CD4-positive, alpha-beta T cell treated with Interleukin-4 for 4 hours (primary cell): Measurements from ENCODE around the gene ADI1.

Experiments
- DNase-seq: peaks from one replicate; pipeline ENCODE4 v3.0.0-alpha.2; 2020

The ADI1 gene, protein sequence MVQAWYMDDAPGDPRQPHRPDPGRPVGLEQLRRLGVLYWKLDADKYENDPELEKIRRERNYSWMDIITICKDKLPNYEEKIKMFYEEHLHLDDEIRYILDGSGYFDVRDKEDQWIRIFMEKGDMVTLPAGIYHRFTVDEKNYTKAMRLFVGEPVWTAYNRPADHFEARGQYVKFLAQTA

DNA sequence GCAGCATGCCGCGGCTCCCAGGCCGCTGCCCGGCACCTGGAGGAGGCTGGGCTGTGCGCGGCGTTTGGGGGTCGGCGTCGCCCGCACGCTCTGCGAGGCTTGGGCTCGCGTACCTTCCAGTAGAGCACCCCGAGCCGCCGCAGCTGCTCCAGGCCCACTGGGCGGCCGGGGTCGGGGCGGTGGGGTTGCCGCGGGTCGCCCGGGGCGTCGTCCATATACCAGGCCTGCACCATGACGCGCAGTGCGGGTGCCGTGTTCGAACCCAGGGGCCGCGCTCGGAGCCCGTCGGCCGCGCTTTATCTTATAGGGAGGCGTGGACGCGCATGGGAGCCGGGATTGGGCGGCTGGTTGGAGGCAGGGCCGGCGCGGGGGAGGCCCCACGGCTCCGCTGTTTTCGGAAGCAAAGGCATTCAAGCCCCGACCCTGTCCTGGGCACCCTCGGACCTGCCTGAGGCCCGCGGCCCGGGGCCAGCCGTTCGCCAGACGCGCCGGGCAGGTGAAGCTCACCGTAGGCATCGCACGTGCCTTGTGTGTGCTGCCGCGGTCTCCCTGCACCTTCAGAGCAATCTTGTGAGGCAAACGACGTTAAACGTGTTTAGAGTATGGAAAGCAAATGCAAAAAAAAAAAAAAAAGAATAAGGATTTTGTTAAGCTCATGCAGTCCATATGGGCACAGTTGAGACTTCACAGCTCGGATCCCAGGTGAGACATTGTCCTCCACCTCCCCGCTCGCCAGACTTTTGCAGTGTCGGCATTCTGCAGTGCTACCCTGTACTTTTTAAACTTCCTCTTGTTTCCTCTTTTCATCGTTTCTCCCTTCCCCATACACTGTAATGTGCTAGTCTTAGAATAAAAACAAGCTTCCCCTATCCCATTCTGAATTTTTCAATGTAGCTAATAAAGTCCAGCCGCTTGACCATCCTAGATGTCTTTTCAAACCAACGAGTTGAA, at the start of gene ADI1:
ADI1 (minus strand) TSS at position 277 of the 951 bp plus-strand sequence; CDS start at position 233, 44 bp downstream.
- peak; percentile 74 for DNase-seq

DNA sequence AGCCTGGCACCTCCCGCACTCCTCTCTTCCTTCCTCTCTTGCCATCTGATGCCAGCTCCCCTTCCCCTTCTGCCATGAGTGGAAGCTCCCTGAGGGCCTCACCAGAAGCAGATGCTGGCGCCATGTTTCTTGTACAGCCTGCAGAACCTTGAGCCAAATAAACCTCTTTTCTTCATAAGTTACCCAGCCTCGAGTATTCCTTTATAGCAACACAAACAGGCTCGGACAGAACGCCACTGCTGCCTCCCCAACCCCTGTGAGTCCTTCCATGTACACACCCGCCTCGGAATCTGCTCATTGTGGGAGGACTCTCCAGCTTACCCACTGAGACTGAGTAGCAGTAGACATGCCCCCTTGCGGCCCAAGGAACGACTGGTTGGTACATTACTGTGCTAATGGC, 47.5 kb upstream of the ADI1 start:
- no peak for DNase-seq

DNA sequence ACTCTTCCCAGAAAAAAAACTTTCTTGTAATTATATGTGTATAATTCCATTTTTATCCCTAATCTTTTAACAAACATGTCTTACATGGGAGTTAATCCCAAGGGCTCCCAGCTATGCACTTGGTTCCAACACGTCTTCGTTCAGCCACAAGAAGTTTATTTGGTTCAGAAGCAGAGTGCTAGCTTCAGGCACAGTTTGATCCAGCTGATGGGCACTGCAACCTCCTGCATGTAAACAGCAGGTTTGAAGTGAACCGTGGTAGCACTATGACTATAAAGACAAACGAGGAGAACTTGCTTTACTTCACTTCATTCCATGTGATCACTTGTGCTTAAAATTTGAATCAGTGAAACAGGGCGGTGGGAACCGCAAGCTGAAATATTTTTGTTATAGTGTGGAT, 45.8 kb upstream of the ADI1 start:
- DNase-seq = no peak

DNA sequence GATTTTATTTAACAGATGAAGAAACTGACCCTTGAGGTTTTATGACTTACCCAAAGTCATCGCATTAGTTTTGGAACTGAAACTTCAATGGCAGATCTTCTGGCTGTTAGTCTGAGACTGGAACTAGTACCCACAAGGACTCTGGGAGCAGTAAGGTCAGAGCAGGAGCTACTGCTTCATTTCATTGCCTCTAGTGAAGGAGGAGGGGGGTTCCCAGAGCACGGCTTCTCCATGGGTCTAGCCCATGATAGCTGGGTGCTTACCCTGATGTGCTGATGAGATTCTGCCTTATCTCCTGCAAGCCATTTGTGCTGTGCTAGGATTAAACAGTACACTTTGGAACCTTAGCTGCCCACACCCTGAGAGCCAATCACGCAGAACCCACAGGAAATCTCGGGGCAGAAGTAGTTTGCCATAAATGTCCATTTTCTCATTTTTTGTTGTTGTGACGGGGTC, 44.2 kb upstream of the ADI1 start:
- DNase-seq = no peak

DNA sequence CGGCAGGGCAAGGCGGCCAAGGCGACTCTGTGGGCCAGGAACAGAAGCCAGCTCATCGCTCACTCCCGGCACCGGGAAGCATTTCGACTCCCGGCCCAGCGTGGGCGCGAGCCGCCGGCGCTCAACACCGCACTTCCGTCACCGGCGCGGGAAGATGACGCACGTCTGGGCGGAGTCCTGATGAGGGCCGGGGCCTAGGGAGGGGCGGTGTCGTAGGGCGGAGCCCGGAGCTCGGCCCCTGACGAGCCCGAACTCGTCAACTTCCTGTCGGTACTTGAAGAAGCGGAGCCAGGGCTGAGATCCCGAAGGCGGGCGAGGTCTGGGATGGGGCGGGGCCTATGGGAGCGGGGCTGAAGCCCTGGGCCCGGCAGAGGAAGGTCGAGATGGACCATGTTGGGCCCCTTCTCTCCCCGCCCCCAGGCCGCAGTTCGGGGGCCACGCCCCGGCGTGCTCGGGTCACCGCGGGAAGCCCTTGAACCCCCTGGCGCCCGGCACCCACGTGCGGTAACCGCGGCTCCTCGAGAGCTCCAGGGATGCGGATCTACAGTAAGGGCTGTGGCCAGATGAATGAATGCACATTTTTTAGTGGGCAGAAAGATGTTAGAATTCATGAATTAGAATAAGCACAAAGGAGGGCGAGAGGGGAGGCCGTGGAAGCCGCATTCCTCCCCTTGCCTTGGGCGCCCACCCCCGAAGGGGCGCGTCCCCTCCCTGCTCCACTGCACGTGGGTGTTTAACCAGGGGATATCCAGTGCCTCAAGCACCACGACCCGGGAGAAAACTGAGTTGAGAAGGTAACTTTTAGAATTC, 39.1 kb upstream of the ADI1 start, which contains the start of gene RNASEH1:
RNASEH1 (minus strand) TSS at position 129 of the 810 bp plus-strand sequence; CDS start at position 56, 73 bp downstream.
- peak; percentile 97 for DNase-seq

DNA sequence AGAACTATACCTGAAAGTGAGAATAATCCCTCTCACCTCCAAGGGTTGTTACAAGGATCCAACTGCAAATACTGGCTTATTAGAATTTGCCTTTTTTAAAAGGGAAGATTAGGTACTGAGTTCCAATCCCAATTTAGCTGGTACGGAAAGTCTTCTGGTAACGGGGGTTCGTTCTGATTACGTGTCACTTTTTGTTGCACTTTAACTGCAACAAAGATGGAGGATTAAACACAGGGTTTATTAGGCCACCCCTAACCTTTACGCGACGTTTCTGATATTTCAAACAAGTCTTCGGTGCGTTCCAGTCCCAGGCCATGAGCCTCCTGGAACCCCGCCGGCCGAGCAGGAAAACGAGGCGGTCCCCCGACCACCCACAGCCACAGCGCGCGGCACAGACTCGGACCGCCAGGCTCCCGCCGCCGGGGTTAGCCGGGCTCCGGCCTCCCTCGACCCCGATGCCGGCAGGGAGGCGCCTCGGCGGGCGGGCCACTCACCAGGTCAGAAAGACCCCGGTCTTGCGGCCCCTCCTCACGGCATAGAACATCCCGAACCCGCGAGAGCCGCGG, 38.4 kb upstream of the ADI1 start:
- no peak for DNase-seq

DNA sequence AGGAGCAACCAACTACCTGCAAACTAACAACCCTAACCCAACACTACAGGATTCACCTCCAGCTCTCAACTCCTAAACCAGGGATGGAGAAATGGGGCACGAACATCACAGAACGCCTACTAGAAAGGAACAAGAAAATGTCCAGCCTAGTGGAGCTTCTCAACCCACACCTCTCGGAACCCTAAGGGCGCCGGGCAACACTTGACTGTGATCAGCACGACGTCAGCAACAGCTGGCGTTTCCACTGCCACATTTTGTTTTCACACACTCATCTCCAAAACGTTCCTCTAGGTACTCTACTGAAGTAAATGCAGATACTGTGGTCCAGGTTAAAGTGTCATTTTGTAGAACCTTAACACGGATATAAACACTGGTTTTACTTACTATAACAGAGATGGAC, 34.6 kb upstream of the ADI1 start:
- no peak for DNase-seq

DNA sequence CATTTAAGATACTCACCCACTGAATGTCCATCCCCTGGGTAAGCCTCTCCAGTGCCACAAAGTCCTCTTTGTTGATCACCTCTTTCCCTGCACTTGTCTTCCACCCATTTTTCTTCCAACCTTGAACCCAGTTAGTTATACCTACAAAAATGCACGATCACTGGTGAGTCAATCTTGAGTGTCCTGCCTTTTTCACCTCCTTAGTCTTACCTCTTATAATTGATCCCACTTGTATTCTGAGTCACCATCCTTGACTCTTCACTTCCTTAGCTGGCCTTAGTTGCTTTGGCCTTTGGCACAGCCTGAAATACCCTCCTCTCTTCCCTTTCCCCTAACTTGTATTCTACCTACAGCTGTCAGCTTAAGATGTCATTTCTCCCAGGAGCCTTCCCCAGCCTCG, 28.6 kb upstream of the ADI1 start:
- no peak for DNase-seq

DNA sequence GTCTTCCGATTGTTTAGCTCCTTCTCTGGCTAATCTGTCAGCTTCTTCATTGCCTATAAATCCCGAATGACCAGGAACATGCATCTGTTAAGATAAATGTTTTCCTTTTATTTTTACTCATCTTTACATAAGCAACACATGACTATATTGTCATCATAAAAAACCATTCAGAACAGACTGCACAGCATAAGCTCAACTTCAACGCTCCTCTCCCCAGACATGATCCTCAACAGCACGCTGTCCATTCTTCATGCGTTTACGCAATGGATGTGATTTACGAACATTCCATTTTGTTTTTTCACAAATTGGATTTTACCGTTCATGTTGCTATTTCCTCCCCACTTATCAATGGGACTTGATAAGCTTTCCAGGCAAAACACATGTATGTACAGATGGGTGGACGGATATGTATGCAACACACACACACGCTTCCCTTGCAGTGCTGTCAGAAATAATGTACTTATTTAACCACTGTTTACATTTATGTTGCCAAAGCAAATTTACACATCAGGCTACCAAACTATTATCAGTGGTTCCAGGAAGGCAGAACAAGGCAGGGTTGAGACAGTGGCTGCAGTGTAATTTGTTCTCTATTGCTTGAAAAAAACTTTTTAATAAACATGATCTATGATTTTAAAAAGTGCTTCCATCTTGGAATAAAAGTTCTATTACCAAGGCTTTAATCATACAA, 26.6 kb upstream of the ADI1 start:
- no peak for DNase-seq

DNA sequence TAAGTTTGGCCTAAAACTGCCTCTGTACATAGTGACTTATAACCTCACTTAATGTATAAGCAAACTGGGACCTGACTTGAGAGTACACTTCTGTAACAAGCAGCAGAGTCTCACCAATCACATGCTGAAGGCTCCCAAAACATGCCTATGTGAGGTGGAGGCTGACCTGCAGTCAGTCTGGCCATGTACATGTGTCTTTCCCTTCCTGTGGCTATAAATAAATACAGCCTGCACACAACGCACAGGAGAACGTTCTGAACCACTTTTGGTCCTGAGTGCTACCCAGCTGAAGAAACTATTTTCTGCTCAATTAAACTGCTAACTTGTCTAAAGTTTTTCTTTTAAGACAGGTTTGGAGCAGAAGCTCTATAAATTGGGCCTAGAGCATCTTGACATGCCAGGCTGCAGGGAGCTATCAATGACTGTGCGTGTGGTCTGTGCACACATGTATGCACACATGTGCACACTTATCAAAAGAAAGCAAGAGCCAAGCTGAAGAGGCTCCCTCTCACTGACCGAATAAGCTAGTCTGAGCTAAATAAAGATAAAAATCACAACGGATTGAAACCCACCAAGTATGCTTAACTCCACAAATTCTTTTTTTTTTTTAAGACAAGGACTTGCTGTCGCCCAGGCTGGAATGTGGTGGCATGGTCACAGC, 23.8 kb upstream of the ADI1 start:
- no peak for DNase-seq

DNA sequence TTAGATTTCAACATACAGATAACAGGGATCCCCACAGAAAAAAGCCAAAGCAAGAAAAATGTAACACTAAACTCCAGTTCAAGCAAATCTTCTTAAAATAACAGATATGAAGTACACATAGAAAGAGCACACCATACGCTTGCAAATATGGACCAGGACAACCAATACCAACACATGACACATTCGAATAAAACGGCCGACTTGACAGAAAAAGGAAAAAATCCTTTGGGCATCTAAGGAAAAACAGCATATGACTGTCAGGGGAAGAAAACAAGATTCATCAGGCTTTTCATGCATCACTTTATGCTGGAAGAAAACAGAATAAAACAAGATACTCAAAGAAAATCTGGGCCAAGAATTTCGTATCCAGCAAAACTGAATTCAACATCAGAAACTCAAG, 22.8 kb upstream of the ADI1 start:
- DNase-seq = no peak

DNA sequence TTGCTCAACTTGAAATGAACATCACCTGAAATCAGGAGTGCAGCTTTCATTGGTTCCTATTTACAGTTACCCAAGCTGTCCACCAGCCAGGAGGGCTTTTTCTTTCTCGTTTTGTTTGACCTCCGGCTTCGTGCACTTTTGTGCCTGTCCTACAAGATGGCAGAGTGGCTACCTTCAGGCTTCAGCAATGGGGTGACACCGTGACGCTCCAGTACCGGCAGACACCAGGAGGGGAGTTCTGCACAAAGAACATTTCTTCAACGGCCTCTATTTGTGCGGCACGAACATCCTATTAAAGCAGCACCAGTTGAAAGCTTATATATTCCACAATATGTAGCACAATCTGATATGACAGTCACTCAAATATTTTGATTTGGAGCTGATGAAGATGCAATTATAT, 20.5 kb upstream of the ADI1 start:
- DNase-seq = no peak

DNA sequence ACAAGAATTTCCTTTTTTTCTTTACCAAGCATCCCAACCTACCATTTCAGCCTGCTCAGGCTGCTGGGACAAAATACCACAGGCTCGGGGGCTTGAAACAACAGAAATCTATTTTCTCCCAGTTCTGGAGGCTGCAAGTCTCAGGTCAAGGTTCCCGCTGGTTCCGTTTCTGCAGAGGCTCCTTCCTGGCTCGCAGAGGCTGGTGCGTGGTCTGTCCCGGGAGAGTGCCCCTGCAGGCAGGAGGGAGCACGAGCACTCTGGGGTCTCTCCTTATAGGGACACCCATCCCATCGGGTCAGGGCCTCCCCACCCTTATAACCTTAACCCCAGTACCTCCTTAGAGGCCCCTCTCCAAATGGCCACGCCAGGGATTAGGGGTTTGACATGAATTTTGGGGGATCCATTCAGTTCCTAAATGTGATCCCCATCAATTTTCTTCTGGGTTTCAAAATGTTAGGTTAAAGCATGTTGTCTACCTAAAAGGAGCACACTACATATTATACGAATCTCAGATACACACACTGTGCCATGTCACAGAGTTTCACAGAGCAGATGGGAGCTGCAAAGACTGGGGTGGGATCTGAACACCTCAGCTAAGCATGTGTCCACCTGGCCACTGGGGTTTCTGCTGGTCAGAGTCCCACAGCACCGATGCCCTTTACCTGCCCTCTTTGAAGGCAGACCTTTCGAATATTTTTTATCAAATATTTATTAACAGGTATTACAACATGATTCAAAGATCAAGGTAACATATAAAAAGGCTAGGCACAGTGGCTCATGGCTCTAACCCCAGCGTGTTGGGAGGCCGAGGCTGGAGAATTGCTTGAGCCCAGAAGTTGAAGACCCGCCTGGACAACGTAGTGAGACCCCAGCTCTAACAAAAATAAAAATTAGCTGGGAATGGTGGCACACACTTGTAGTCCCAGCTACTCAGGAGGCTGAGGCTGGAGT, 17.6 kb upstream of the ADI1 start:
- no peak for DNase-seq

DNA sequence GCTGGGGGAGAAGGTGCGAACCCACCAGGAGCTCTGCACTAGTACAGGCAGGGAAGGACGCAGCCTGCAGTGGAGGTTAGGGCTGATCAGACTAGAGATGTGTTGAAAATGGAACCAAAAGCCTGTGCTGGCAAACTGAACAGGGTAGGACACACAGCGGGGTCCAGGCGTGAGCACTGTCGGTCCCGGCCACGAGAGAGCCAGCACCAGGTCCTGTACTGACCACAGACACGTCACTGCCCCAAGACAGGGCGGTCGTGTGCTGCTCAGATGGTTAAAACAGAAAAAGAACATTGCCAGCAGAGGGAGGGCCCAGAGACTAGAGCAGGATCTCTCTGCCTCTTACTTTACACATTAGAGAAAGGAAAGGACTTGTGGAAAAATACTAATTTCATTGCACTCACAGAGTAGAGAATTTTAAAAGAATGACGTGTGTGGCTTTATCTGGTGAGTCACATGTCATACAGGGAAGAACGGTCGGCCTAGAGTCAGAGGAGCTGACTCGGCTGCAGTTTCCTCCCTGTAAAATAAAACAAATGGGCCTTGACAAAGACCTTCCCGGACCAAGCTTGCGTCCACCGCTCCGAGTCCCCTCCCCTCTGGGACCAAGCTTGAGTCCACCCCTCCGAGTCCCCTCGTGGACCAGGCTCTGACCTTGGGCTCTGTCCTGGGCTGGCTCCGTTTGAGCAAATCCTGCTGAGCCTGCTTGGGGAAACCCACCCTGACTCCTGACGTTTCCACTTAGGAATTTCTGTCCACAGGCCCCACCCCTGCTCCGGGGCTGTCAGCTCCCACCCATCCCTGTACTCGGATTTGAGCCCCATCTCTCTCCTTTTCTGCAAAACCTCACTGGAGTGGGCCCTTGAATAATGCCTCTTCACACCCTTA, 16.7 kb upstream of the ADI1 start:
- DNase-seq = peak; percentile 3

DNA sequence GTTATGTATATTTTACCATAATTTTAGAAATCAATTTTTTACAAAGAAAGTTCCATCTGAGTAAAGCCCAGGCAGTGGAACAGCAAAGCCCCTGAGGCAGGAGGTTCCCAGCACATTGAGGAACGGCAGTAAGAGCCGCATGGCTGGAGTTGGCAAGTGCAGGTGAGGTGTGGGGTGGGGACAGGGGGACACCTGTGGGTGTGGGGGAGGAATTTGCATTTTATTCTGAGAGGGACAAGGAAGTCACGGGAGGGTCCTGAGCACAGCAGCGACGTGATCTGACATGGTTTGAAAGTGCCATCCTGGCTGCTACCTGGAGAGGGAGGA, 16.1 kb upstream of the ADI1 start:
- no peak for DNase-seq

DNA sequence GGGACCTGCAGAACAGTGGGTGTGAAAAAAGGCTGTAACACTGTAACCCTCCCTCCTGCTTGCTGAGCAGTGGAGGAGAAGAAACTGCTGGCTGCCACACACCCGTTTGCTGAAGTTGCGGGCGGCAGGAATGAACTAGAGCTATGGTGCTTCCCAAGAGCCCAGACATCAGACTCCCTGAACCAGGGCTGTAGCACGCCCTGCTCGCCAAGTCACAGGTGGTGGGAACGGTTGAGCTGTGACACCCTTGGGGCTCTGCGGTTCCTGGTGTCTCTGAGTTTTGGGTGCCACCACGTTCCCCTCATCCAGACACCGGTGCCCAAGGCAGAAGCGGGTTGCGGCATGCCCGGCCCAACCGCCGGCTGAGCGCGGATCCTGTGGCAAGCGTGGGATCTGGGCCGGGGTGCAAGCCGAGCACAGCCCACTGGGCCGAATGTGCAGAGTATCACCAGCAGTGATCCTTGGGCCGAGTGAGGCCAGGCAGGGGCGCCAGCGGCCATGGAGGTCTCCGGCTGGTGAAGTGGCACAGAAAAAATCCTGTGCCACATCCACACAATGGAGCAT, 15.0 kb upstream of the ADI1 start:
- DNase-seq = no peak

DNA sequence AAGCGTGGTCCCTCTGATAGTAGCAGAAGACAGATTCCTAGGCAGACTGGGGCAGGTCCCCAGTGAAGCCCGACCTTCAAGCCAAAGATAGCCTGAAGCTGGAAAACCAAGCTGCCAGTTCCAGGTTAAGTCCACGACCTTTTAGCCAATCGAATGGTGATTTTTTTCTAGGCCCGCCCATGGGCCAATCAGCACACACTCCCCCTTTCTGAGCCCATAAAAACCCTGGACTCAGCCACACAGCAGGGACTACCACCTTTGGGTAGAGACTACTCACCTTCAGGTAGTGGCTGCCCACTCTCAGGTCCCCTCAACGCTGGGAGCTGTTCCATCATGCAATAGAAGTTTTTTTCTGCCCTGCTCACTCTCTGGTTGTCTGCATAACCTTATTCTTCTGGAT, 14.5 kb upstream of the ADI1 start:
- DNase-seq = no peak

DNA sequence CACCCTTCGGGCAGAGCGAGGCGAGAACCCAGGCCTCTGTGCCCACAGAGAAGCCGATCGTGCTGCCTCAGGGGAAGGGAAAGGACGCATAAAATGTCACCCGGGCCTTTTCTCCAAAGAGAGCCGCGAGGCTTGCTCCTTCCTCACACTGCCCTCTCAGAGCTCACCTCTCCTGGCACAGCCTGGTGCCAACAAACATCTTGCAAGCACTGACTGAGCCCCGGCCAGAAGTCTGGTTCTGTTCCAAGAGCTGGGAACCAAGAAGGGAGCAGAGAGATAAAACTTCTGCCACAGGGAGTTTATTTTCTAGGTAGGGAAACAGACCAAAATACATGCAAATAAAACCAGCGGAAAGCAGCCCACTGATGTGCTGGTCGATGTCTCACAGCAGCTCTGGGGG, 13.6 kb upstream of the ADI1 start:
- DNase-seq = no peak

DNA sequence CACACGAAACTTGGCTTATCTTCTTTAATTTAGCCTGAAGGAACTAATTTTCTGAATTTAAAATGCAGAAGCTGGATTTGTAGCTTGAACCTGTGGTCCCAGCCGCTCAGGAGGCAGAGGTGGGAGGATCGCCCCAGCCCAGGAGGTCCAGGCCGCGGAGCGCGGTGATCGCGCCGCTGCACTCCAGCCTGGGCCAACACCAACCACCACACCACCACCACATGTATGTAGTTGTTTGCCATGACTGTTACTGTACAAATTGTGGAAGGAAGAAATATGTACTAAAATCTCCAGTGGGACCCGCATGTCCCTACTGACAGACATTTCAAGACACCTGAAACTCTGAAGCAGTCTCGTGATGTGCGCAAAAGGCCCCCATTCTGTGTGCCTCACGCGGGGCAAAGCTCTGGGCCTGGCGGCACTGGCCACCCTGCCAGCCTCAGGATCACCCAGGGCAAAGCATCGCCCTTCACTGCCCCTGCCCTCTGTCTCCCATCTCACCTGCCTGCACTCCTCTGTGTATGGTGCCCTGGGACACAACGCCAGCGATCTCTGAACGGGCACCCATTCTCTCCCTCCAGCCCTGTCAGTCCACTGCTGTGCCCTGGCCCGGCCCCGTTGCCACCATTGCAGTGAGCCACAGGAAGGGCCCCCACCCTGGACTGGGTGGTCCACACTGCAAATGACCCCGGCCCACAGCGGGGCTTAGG, 10.1 kb upstream of the ADI1 start:
- no peak for DNase-seq
